Peyer's patch (tissue), 4 donors: Measurements from ENCODE around the gene IVNS1ABP.

ENCODE experiments used
- POLR2A ChIP-seq, 2 donors: fragments of 450-650 bp; IDR thresholded peaks; one replicate each; pipeline ENCODE4 v1.5.1; 2017; ENCODE audit warnings: antibody characterized with exemption in 2 of 2, mild to moderate bottlenecking in 2 of 2, moderate library complexity in 2 of 2
- TF ChIP-seq, protein P1 (sequence below), 6 experiments: fragments of 450-650 bp in 4 of 6; fragments of 200-600 bp in 2 of 6; sonication (generic) in 1 of 6; IDR thresholded peaks; one replicate each; pipeline ENCODE4 v1.5.1; 2017 to 2019; ENCODE audit warnings: antibody characterized with exemption in 6 of 6, mild to moderate bottlenecking in 3 of 6, moderate library complexity in 1 of 6

DNA sequence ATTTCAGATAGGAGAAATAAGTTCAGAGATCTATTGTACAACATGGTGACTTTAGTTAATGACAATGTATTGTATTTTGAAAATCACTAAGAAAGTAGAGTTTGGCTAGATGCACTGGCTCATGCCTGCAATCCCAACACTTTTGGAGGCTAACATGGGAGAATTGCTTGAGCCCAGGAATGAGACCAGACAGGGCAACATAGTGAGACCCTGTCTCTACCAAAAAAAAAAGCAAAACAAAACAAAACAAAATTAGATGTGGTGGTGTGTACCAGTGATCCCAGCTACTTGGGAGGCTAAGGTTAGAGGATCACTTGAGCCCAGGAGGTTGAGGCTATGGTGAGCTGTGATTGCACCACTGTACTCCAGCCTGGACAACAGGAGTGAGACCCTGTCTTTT, 27.2 kb downstream of the IVNS1ABP start:
- TF ChIP-seq, protein P1, sequence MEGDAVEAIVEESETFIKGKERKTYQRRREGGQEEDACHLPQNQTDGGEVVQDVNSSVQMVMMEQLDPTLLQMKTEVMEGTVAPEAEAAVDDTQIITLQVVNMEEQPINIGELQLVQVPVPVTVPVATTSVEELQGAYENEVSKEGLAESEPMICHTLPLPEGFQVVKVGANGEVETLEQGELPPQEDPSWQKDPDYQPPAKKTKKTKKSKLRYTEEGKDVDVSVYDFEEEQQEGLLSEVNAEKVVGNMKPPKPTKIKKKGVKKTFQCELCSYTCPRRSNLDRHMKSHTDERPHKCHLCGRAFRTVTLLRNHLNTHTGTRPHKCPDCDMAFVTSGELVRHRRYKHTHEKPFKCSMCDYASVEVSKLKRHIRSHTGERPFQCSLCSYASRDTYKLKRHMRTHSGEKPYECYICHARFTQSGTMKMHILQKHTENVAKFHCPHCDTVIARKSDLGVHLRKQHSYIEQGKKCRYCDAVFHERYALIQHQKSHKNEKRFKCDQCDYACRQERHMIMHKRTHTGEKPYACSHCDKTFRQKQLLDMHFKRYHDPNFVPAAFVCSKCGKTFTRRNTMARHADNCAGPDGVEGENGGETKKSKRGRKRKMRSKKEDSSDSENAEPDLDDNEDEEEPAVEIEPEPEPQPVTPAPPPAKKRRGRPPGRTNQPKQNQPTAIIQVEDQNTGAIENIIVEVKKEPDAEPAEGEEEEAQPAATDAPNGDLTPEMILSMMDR (IDR thresholded peaks at IDR 0.05) = no peak
- no peak for TF ChIP-seq POLR2A (IDR thresholded peaks at IDR 0.05)
